OCI-M2 (cell line): Measurements from ENCODE around the gene TFDP2.
"Not testable (repeated sequence)": the region's sequence is repeated elsewhere in the genome, so short reads cannot be mapped to it uniquely, and the experiment has no call there.

Experiments used
- DNase-seq: peaks from one replicate; lab custom pipeline; 2025; ENCODE audit not compliant: unreplicated experiment; lab: John Stamatoyannopoulos, UW

Gene TFDP2

GRCh38 chr3:142129516-142130171 is 19.7 kb downstream of the TFDP2 start:
- no peak for DNase-seq

DNA sequence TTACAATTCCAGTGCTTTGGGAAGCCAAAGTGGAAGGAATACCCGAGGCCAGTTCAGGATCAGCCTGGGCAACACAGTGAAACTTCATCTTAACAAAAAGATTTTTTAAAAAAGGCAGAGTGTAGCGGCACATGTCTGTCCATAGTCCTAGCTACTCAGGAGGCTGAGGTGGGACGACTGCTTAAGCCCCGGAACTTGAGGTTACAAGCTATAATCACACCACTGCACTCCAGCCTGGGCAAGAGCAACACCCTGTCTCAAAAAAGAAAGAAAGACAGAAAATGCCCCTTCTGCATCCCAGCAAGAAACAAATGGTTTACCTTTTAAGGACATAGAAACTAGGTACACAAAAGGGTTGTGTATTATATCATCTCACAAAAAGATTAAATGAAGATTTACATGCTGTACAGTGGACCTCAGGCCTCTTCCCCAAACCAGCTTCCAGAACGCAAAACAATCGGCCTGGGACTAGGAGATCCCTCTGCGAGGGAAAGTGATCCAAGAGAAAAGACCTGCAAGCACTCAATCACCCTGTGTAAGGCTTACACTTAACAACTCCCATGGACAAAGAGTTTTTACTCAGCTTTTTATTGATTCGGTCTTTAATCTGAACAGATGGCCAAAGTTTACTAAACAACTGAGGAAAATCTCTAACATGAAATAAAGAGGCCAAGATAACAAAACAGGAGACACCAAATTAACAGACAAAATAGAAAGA is 21.2 kb downstream of the TFDP2 start:
- no peak for DNase-seq

DNA sequence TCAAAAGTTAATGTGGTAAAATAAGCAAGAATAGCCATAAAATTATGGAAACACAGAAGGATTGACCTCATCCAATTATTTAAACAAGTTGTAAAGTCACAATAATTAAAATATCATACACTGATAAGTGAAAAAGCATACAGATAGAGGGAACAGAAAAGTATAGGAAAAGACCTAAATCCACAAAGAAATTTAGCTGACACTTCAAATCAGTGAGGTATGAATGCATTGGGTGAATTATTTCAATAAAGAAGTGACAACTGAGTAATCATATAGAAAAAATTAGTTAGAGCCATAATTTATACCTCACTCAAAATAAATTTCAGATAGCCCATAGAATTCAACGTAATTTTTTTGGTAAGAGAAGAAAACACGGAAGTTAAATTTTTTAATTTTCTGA is 25.1 kb downstream of the TFDP2 start:
- no peak for DNase-seq

GRCh38 chr3:142120707-142121106 is 28.6 kb downstream of the TFDP2 start:
- no peak for DNase-seq

DNA sequence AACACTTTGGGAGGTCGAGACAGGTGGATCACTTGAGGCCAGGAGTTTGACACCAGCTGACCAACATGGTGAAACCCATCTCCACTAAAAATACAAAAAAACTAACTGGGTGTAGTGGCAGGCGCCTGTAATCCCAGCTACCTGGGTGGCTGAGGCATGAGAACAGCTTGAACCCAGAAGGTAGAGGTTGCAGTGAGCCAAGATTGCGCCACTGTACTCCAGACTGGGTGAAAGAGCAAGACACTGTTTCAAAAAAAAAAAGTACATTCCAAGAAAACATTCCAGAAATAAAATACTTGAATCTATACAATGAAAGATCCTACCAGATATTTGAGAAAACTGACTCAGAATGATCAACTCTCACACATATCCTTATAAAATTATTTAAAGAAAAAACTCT is 30.4 kb downstream of the TFDP2 start:
- no peak for DNase-seq

GRCh38 chr3:142117056-142117851 is 32.1 kb downstream of the TFDP2 start:
- DNase-seq, result no peak

DNA sequence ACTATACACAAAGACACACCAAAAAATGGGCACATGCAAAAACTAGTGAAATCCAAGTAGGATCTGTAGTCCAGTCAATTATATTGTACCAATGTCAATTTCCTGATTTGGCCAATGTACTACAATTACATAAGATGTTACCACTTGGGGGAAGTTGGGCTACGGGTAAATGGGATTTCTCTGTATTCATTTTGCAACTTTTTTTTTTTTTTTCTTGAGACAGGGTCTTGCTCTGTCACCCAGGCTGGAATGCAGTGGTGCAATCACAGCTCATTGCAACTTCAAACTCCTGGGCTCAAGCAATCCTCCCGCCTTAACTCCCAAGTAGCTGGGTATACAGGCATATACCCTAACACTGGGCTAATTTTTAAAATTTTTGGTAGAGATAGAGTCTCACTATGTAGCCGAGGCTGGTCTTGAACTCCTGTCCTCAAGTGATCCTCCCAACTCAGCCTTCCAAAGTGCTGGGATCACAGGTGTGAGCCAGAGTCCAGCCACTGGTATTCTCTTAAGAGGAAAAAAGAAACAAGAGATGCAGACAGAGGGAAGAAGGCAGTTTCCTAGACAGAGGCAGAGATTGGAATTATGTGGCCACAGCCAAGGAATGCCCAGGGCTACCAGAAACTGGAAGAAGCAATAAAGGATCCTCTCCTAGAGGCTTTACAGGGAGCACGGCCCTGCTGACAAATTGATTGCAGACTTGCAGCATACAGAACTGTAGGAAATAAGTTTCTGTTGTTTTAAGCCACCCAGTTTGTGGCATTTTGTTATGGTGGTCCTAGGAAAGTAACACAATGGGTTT is 33.3 kb downstream of the TFDP2 start:
- no peak for DNase-seq

GRCh38 chr3:142112601-142113000 is 36.7 kb downstream of the TFDP2 start:
- no peak for DNase-seq

- DNase-seq, result no peak
Observed at GRCh38 chr3:142106548-142106947, 42.8 kb downstream of the TFDP2 start.

DNA sequence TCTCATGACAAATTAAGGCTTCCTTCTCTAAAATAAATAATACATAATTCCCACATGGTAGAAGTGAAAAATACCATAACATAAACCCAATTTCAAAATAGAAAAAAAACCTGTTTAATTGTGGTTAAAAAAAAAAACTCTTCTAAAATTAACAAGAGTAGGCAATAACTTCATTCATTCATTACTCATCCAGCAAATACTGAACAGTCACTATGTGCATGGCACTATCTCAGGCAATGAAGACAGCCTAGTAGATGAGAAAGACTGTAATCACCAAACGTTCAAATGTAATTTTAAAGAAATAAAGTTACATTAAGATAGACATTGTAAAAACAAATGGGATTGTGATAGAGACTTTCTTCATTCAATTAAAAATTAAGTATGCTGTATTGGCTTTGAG is 43.4 kb downstream of the TFDP2 start:
- DNase-seq, result no peak

GRCh38 chr3:142104763-142105162 is 44.6 kb downstream of the TFDP2 start:
- DNase-seq, result no peak

DNA sequence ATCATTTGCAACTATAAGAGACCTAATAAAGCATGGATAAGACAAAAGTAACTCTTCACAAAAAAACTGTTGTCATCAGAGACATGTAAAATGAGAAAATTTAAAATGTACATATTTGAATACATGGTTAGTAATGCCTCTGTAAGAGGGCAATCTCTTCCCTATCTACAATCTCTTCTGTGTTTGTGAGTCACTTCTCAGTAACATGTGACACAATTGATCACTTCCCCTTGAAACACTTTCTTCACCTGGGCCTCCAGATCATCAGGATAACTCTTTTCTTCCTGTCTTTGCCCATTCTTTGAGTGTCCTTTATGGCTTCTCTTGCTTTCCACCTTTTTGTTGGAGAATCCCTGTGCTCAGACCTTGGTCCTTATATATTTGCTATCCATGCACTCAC is 50.4 kb downstream of the TFDP2 start:
- DNase-seq, result no peak

DNA sequence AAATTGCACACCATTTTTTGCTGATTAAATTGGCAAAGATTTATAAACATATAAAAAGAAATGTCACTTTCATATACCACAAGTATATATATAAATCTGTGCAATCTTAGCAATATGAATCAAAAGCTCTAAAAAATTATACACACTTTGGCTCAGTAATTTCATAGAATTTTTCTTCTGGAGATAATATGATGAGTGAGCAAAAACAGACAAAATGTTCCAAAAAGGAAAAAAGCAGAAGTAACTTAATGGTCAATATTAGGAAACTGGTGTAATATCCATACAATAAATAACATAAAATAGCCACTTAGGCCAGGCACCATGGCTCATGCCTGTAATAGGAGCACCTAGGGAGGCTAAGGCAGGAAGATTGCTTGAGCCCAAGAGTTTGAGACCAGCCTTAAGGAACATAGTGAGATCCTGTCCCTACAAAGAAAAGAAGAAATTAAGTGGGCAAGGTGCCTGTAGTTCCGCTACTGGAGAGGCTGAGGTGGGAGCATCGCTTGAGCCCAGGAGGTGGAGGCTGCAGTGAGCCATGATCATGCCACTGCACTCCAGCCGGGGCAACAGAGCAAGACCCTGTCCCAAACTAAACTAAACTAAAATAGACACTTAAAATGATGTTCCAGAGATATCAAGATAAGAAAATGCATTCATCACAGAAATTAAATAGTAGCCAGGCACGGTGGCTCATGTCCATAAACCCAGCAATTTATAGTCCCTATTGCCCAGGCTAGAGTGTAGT is 52.1 kb downstream of the TFDP2 start:
- DNase-seq, result no peak

DNA sequence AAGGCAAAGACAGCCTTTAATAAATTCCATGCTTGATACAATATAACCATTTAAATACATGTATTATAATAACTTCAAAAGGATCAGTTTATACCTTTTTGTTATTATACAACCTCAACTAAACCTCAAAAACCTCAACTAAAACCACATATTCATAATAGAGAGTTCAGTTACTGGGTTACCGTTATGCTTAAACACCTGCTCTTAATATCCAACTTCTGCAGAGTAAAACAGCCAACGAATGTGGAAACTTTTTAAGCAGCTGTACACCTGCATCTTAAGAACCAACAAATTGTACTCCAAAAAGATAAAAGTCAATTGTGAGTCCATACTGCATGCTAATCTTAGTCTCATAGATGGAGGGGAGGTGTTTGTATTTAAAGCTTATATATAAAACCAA is 53.5 kb downstream of the TFDP2 start:
- DNase-seq, result no peak

GRCh38 chr3:142088925-142089324 is 60.4 kb downstream of the TFDP2 start:
- DNase-seq, result not testable (repeated sequence)

- no peak for DNase-seq
Observed at GRCh38 chr3:142088522-142088921, 60.8 kb downstream of the TFDP2 start.

GRCh38 chr3:142087676-142088075 is 61.7 kb downstream of the TFDP2 start:
- DNase-seq, result no peak

DNA sequence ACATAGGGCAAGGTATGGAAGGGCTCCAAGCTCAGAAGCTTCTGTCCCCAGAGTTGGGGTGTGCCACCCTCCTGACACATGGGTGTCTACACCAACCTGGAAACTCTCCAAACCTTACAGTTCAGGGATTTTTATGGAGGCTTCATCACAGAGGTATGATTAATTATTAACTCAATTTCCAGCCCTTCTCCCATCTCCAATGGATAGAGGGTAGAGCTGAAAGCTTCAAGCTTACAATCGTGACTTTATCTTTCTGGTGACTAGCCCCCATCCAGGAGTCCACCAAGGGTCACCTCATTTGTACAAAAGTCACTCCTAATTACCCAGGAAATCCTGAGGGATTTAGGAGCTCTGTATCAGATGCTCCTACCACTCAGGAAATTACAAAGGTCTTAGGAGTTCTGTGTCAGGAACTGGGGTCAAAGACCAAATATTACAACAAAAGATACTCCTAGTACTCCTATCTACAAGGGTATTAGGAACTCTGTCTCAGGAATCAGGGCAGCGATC is 62.7 kb downstream of the TFDP2 start:
- no peak for DNase-seq

GRCh38 chr3:142081178-142081577 is 68.2 kb downstream of the TFDP2 start:
- DNase-seq, result no peak

- no peak for DNase-seq
Observed at GRCh38 chr3:142077859-142078500, 71.4 kb downstream of the TFDP2 start.
